ENCODE measurements around the gene LEMD3.

LEMD3 gene

DNA sequence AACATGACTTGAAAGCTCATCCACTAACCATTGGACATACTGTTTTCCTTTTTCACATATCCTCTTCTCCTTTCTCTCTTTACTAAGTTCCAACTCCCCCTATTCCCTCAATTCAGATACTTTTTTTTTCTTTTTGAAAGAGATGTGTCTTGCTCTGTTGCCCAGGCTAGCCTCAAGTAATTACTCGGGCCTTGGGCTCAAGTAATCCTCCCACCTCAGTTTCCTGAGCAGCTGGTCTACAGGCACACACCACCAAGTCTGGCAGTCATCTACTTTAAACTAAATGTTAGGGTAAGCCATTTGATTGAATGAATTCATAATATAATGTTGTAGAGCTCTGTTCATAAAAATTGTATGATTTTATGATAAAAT, 15.5 kb downstream of the LEMD3 start:
- H3K56ac ChIP-seq (ENCODE audit: low read length) = no peak overlapping the region

DNA sequence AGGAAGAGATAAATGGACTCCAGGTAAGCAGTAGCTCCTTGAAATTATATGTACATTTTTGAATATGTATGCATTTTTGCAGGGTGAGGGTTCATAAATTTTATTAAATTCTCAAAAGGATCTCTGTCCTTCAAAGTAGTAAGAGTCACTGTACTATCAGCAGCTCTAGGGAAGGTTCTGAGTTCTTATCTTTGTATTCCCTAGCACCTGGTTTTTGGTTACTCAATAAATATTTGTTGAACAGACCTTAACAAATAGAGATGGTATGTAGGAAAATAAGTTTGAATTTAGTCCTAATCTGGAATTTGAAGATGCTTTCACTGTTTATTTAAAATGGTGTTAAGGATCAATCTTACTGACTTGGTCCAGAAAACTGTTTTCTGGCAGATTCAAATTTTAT, 18.3 kb downstream of the LEMD3 start:
- no peak overlapping the region for H3K23ac ChIP-seq (ENCODE audit: low read length)
- H2BK5ac ChIP-seq (ENCODE audit: low read length) = no peak overlapping the region
- H4K5ac ChIP-seq (ENCODE audit: low read length) = no peak overlapping the region
- no peak for DNase-seq
- no peak overlapping the region for H3K4me3 ChIP-seq (ENCODE audit: low read length)
- no peak overlapping the region for H3K9ac ChIP-seq (ENCODE audit: low read length)
- no peak overlapping the region for H2BK15ac ChIP-seq (replicated peaks; ENCODE audit: low read depth)
- peaks cover 18% of the 10 kb centered on the region for H3K79me2 ChIP-seq (ENCODE audit: control insufficient read depth, insufficient read depth, low read length)
- H2BK120ac ChIP-seq (ENCODE audit: low read depth, low read length) = no peak overlapping the region
- no peak overlapping the region for H3K4me2 ChIP-seq (ENCODE audit: low read length)
- H3K4me1 ChIP-seq (ENCODE audit: control insufficient read depth, low read depth, low read length) = no peaks in the 10 kb centered on the region
- H4K8ac ChIP-seq (ENCODE audit: low read depth, low read length) = no peak overlapping the region
- no peak overlapping the region for H3K56ac ChIP-seq (ENCODE audit: low read length)
- no peaks in the 10 kb centered on the region for H3K36me3 ChIP-seq (ENCODE audit: control insufficient read depth, insufficient read depth, low read length)
- H3K79me1 ChIP-seq (ENCODE audit: low read length) = peaks cover 10% of the 10 kb centered on the region
- no peak overlapping the region for H3K4ac ChIP-seq (ENCODE audit: low read depth, low read length)
- H3K18ac ChIP-seq (ENCODE audit: low read length) = no peak overlapping the region
- H2AK5ac ChIP-seq (ENCODE audit: low read length) = no peak overlapping the region
- H3K27me3 ChIP-seq (ENCODE audit: insufficient read depth, low read length, poor library complexity) = no peaks in the 10 kb centered on the region
- no peak overlapping the region for H3K27ac ChIP-seq (ENCODE audit: low read depth, low read length)

More for the DNA sequence above, 15.5 kb downstream of the LEMD3 start:
- H3K18ac ChIP-seq (ENCODE audit: low read length) = no peak overlapping the region
- H3K4me3 ChIP-seq (ENCODE audit: low read length) = no peak overlapping the region
- no peak overlapping the region for H3K9ac ChIP-seq (ENCODE audit: low read length)
- no peaks in the 10 kb centered on the region for H3K4me1 ChIP-seq (ENCODE audit: control insufficient read depth, low read depth, low read length)
- H3K79me1 ChIP-seq (ENCODE audit: low read length) = peaks cover 6% of the 10 kb centered on the region
- no peak overlapping the region for H4K5ac ChIP-seq (ENCODE audit: low read length)
- H3K23ac ChIP-seq (ENCODE audit: low read length) = no peak overlapping the region
- H2BK15ac ChIP-seq (replicated peaks; ENCODE audit: low read depth) = no peak overlapping the region
- H4K8ac ChIP-seq (ENCODE audit: low read depth, low read length) = no peak overlapping the region
- H2BK120ac ChIP-seq (ENCODE audit: low read depth, low read length) = no peak overlapping the region
- no CpG with 5 or more reads among the region's 1 CpG for WGBS (ENCODE audit: extremely low coverage, insufficient coverage, low lambda C conversion rate)
- H3K4ac ChIP-seq (ENCODE audit: low read depth, low read length) = no peak overlapping the region
- no peak overlapping the region for H2BK5ac ChIP-seq (ENCODE audit: low read length)
- H3K4me2 ChIP-seq (ENCODE audit: low read length) = no peak overlapping the region
- no peak overlapping the region for H3K27ac ChIP-seq (ENCODE audit: low read depth, low read length)
- DNase-seq = no peak
- H3K36me3 ChIP-seq (ENCODE audit: control insufficient read depth, insufficient read depth, low read length) = no peaks in the 10 kb centered on the region
- H2AK5ac ChIP-seq (ENCODE audit: low read length) = no peak overlapping the region
- H3K27me3 ChIP-seq (ENCODE audit: insufficient read depth, low read length, poor library complexity) = no peaks in the 10 kb centered on the region
- H3K79me2 ChIP-seq (ENCODE audit: control insufficient read depth, insufficient read depth, low read length) = peaks cover 21% of the 10 kb centered on the region

GRCh38 chr12:65188179-65188701, 18.9 kb downstream of the LEMD3 start:
- Histone ChIP-seq H2BK120ac (ENCODE audit: low read depth, low read length) (no peak overlapping the region), H3K4me3 (ENCODE audit: low read length) (no peak overlapping the region), H3K4me2 (ENCODE audit: low read length) (no peak overlapping the region), H3K23ac (ENCODE audit: low read length) (no peak overlapping the region), H3K56ac (ENCODE audit: low read length) (no peak overlapping the region), H3K4me1 (ENCODE audit: control insufficient read depth, low read depth, low read length) (no peaks in the 10 kb centered on the region), H4K5ac (ENCODE audit: low read length) (no peak overlapping the region), H4K8ac (ENCODE audit: low read depth, low read length) (no peak overlapping the region), H2BK15ac (replicated peaks; ENCODE audit: low read depth) (no peak overlapping the region), H3K4ac (ENCODE audit: low read depth, low read length) (no peak overlapping the region), H3K36me3 (ENCODE audit: control insufficient read depth, insufficient read depth, low read length) (no peaks in the 10 kb centered on the region), H3K9ac (ENCODE audit: low read length) (no peak overlapping the region), H3K27ac (ENCODE audit: low read depth, low read length) (no peak overlapping the region), H2AK5ac (ENCODE audit: low read length) (no peak overlapping the region), H3K27me3 (ENCODE audit: insufficient read depth, low read length, poor library complexity) (no peaks in the 10 kb centered on the region), H3K79me2 (ENCODE audit: control insufficient read depth, insufficient read depth, low read length) (peaks cover 21% of the 10 kb centered on the region), H2BK5ac (ENCODE audit: low read length) (no peak overlapping the region), H3K79me1 (ENCODE audit: low read length) (peaks cover 10% of the 10 kb centered on the region), H3K18ac (ENCODE audit: low read length) (no peak overlapping the region)
- no peak for DNase-seq
- WGBS (ENCODE audit: extremely low coverage, insufficient coverage, low lambda C conversion rate) = no CpG with 5 or more reads among the region's 3 CpGs

DNA sequence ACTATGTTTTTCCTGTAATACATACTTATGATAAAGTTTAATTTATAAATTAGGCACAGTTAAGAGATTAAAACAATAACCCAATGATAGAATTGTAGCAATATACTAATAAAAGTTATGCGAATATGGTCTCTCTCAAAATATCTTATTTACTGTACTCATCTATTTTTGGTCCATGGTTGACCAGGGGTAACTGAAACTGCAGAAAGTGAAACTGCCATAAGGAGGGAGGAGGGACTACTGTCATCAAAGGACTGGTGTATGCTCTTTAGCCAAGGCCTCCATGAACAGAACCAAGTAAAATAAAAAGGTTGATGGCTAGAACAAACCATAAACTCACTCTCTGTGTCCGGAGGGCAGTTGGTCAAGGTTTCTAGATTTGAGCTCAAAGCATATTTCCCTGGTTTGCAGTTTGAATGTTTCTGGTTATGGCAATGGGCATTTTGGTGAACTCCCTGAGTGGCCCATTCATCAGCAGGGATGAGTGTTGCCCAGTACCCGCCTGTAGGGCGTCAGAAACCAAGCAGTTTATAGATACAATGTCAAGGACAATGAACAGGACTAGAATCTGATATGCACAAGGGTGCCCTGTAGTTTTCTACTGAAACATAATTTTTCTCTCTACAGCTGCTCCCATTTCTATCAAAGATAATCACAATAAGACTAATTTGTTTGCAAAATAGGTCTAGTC, 19.8 kb downstream of the LEMD3 start:
- Histone ChIP-seq H2AK5ac (ENCODE audit: low read length) (no peak overlapping the region), H3K4me1 (ENCODE audit: control insufficient read depth, low read depth, low read length) (no peaks in the 10 kb centered on the region), H3K4me2 (ENCODE audit: low read length) (no peak overlapping the region), H3K23ac (ENCODE audit: low read length) (no peak overlapping the region), H2BK120ac (ENCODE audit: low read depth, low read length) (no peak overlapping the region), H3K9ac (ENCODE audit: low read length) (no peak overlapping the region), H3K27me3 (ENCODE audit: insufficient read depth, low read length, poor library complexity) (no peaks in the 10 kb centered on the region), H3K27ac (ENCODE audit: low read depth, low read length) (no peak overlapping the region), H3K79me2 (ENCODE audit: control insufficient read depth, insufficient read depth, low read length) (peaks cover 19% of the 10 kb centered on the region), H3K79me1 (ENCODE audit: low read length) (peaks cover 11% of the 10 kb centered on the region), H4K8ac (ENCODE audit: low read depth, low read length) (no peak overlapping the region), H3K4ac (ENCODE audit: low read depth, low read length) (no peak overlapping the region), H3K4me3 (ENCODE audit: low read length) (no peak overlapping the region), H2BK15ac (replicated peaks; ENCODE audit: low read depth) (no peak overlapping the region), H4K5ac (ENCODE audit: low read length) (no peak overlapping the region), H3K18ac (ENCODE audit: low read length) (no peak overlapping the region), H2BK5ac (ENCODE audit: low read length) (no peak overlapping the region), H3K56ac (ENCODE audit: low read length) (no peak overlapping the region), H3K36me3 (ENCODE audit: control insufficient read depth, insufficient read depth, low read length) (no peaks in the 10 kb centered on the region)
- DNase-seq = no peak
- WGBS (ENCODE audit: extremely low coverage, insufficient coverage, low lambda C conversion rate) = no CpG with 5 or more reads among the region's 4 CpGs

GRCh38 chr12:65192963-65193516, 23.7 kb downstream of the LEMD3 start:
- no peaks in the 10 kb centered on the region for H3K27me3 ChIP-seq (ENCODE audit: insufficient read depth, low read length, poor library complexity)
- H2BK120ac ChIP-seq (ENCODE audit: low read depth, low read length) = no peak overlapping the region
- H3K4me1 ChIP-seq (ENCODE audit: control insufficient read depth, low read depth, low read length) = no peaks in the 10 kb centered on the region
- no peak overlapping the region for H3K27ac ChIP-seq (ENCODE audit: low read depth, low read length)
- no peak overlapping the region for H2BK5ac ChIP-seq (ENCODE audit: low read length)
- H4K8ac ChIP-seq (ENCODE audit: low read depth, low read length) = no peak overlapping the region
- no peak overlapping the region for H2BK15ac ChIP-seq (replicated peaks; ENCODE audit: low read depth)
- DNase-seq = no peak
- H3K79me1 ChIP-seq (ENCODE audit: low read length) = peaks cover 18% of the 10 kb centered on the region
- H3K4me2 ChIP-seq (ENCODE audit: low read length) = no peak overlapping the region
- no peak overlapping the region for H3K4me3 ChIP-seq (ENCODE audit: low read length)
- H3K18ac ChIP-seq (ENCODE audit: low read length) = no peak overlapping the region
- no peak overlapping the region for H3K4ac ChIP-seq (ENCODE audit: low read depth, low read length)
- no peak overlapping the region for H3K23ac ChIP-seq (ENCODE audit: low read length)
- peaks cover 29% of the 10 kb centered on the region for H3K79me2 ChIP-seq (ENCODE audit: control insufficient read depth, insufficient read depth, low read length)
- H2AK5ac ChIP-seq (ENCODE audit: low read length) = no peak overlapping the region
- no peak overlapping the region for H4K5ac ChIP-seq (ENCODE audit: low read length)
- no CpG with 5 or more reads among the region's 9 CpGs for WGBS (ENCODE audit: extremely low coverage, insufficient coverage, low lambda C conversion rate)
- no peak overlapping the region for H3K9ac ChIP-seq (ENCODE audit: low read length)
- H3K36me3 ChIP-seq (ENCODE audit: control insufficient read depth, insufficient read depth, low read length) = no peaks in the 10 kb centered on the region
- H3K56ac ChIP-seq (ENCODE audit: low read length) = no peak overlapping the region

DNA sequence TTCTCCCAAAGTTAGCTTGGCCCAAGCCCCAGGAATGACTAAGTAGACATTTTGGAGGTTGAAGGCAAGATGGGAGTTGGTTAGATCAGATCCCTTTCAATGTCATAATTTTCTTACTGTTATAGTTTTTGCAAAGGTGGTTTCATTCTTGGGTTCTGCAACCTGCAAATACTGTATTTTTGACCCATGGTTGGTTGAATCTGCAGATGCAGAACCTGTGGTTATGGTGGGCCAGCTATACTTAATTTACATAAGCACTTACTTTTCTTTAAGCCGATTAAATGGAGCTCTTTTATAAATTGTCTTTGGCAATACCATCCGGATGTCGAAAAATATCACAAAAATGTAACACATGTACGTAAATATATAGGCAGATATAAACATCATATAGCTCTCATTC, 25.6 kb downstream of the LEMD3 start:
- H3K4me1 ChIP-seq (ENCODE audit: control insufficient read depth, low read depth, low read length) = no peaks in the 10 kb centered on the region
- WGBS (ENCODE audit: extremely low coverage, insufficient coverage, low lambda C conversion rate) = no CpG with 5 or more reads among the region's 4 CpGs

More for the DNA sequence above, 25.6 kb downstream of the LEMD3 start:
- H3K79me2 ChIP-seq (ENCODE audit: control insufficient read depth, insufficient read depth, low read length) = peaks cover 30% of the 10 kb centered on the region
- H2BK5ac ChIP-seq (ENCODE audit: low read length) = no peak overlapping the region
- no peak overlapping the region for H3K56ac ChIP-seq (ENCODE audit: low read length)
- H3K27ac ChIP-seq (ENCODE audit: low read depth, low read length) = no peak overlapping the region
- no peak overlapping the region for H3K4ac ChIP-seq (ENCODE audit: low read depth, low read length)
- no peak overlapping the region for H2BK15ac ChIP-seq (replicated peaks; ENCODE audit: low read depth)
- H3K36me3 ChIP-seq (ENCODE audit: control insufficient read depth, insufficient read depth, low read length) = no peaks in the 10 kb centered on the region
- H4K8ac ChIP-seq (ENCODE audit: low read depth, low read length) = no peak overlapping the region
- H3K27me3 ChIP-seq (ENCODE audit: insufficient read depth, low read length, poor library complexity) = no peaks in the 10 kb centered on the region
- no peak overlapping the region for H2AK5ac ChIP-seq (ENCODE audit: low read length)
- no peak overlapping the region for H3K4me2 ChIP-seq (ENCODE audit: low read length)
- no peak overlapping the region for H3K23ac ChIP-seq (ENCODE audit: low read length)
- peak overlapping the region; percentile 51 for H3K18ac ChIP-seq (ENCODE audit: low read length)
- peaks cover 16% of the 10 kb centered on the region for H3K79me1 ChIP-seq (ENCODE audit: low read length)
- H4K5ac ChIP-seq (ENCODE audit: low read length) = no peak overlapping the region
- no peak overlapping the region for H3K9ac ChIP-seq (ENCODE audit: low read length)
- no peak overlapping the region for H3K4me3 ChIP-seq (ENCODE audit: low read length)
- no peak overlapping the region for H2BK120ac ChIP-seq (ENCODE audit: low read depth, low read length)
- DNase-seq = no peak
